Hepatic stellate cell (primary cell): Measurements from ENCODE around the gene SRRM4.

Experiments used
- DNase-seq: peaks from one replicate; pipeline ENCODE4 v3.0.0; 2011; ENCODE audit warnings: low spot score

Gene SRRM4

GRCh38 chr12:119171291-119171690 is 189.9 kb downstream of the SRRM4 start:
- DNase-seq, result no peak

GRCh38 chr12:119171691-119172425 is 190.5 kb downstream of the SRRM4 start:
- no peak for DNase-seq

GRCh38 chr12:119175081-119175480 is 193.7 kb downstream of the SRRM4 start:
- DNase-seq, result no peak

GRCh38 chr12:119176267-119177055 is 195.1 kb downstream of the SRRM4 start:
- peak; percentile 90 for DNase-seq

- DNase-seq, result no peak
Measured at GRCh38 chr12:119177056-119177325, 195.7 kb downstream of the SRRM4 start.

GRCh38 chr12:119177724-119178380 is 196.5 kb downstream of the SRRM4 start:
- no peak for DNase-seq

- DNase-seq, result peak; percentile 96
Measured at GRCh38 chr12:119178544-119179334, 197.4 kb downstream of the SRRM4 start, which contains the start of gene HSPB8. TSS of gene HSPB8 (plus strand) at chr12:119178931. CDS start at chr12:119179313, 382 bp downstream.

GRCh38 chr12:119179335-119180021 is 198.1 kb downstream of the SRRM4 start:
- peak; percentile 75 for DNase-seq

- peak; percentile 68 for DNase-seq
Measured at GRCh38 chr12:119180380-119181040, 199.2 kb downstream of the SRRM4 start.

GRCh38 chr12:119181202-119181601 is 199.9 kb downstream of the SRRM4 start:
- DNase-seq, result no peak

GRCh38 chr12:119181944-119182343 is 200.6 kb downstream of the SRRM4 start:
- DNase-seq, result no peak

- DNase-seq, result peak; percentile 28
Measured at GRCh38 chr12:119182701-119183493, 201.6 kb downstream of the SRRM4 start.

GRCh38 chr12:119183942-119184695 is 202.8 kb downstream of the SRRM4 start:
- DNase-seq, result no peak

GRCh38 chr12:119195256-119195655 is 213.9 kb downstream of the SRRM4 start:
- DNase-seq, result no peak

GRCh38 chr12:119198440-119198839 is 217.1 kb downstream of the SRRM4 start:
- no peak for DNase-seq

- DNase-seq, result no peak
Measured at GRCh38 chr12:119200601-119201000, 219.3 kb downstream of the SRRM4 start.

GRCh38 chr12:119201789-119202543 is 220.6 kb downstream of the SRRM4 start:
- DNase-seq, result no peak

- no peak for DNase-seq
Measured at GRCh38 chr12:119202544-119202943, 221.2 kb downstream of the SRRM4 start.

GRCh38 chr12:119204131-119204530 is 222.8 kb downstream of the SRRM4 start:
- DNase-seq, result no peak
